Skeletal muscle tissue (tissue), 4 donors: ENCODE results near the gene MSI2. TPM values are rescaled to one million over a fixed set of nuclear protein-coding genes. Genes with fewer than 3 reads are reported as not detected.
A peak's percentile ranks its signal among the peaks of the same experiment; 100 is the strongest.

ENCODE experiments used
- H3K27ac ChIP-seq: one replicate; pipeline ENCODE4 v1.7.0; 2013; ENCODE audit warnings: mild to moderate bottlenecking, low read depth, low read length, inconsistent platforms
- H3K27me3 ChIP-seq, 3 donors: one replicate each; pipeline ENCODE4 v1.7.0; 2013; ENCODE audit warnings: low read length in 3 of 3; ENCODE audit not compliant: control insufficient read depth in 3 of 3, insufficient read depth in 3 of 3
- H3K36me3 ChIP-seq, 3 donors: one replicate each; pipeline ENCODE4 v1.7.0; 2013; ENCODE audit warnings: low read length in 3 of 3; ENCODE audit not compliant: control insufficient read depth in 3 of 3, insufficient read depth in 3 of 3
- H3K4me1 ChIP-seq, 3 donors: one replicate each; pipeline ENCODE4 v1.7.0; 2013; ENCODE audit warnings: low read length in 3 of 3, mild to moderate bottlenecking in 3 of 3; ENCODE audit not compliant: control insufficient read depth in 3 of 3, insufficient read depth in 3 of 3
- H3K4me3 ChIP-seq, 3 donors: one replicate each; pipeline ENCODE4 v1.7.0; 2013; ENCODE audit warnings: low read length in 3 of 3
- H3K9ac ChIP-seq, 3 donors: one replicate each; pipeline ENCODE4 v1.7.0; 2013; ENCODE audit warnings: low read length in 3 of 3, mild to moderate bottlenecking in 3 of 3, moderate library complexity in 2 of 3, low read depth in 1 of 3
- H3K9me3 ChIP-seq, 3 donors: one replicate each; pipeline ENCODE4 v1.7.0; 2013; ENCODE audit warnings: low read length in 3 of 3; ENCODE audit not compliant: control insufficient read depth in 3 of 3
- total RNA-seq: library from RNA; depleted of rRNA; stranded (reverse); fragments of >200 nt; gene quantifications from one replicate; pipeline ENCODE4 v1.2.3, GENCODE V29; 2014
- donor health status: Osteomylitis.

Gene MSI2
- total RNA-seq, 1 donor from 2014 or later: 20.4 TPM

GRCh38 chr17:57549468-57549867, 293.1 kb downstream of the MSI2 start:
- Histone ChIP-seq H3K36me3 (no peaks in the 10 kb centered on the region), H3K27me3 (no peaks in the 10 kb centered on the region), H3K4me1 (peaks cover 25 to 54% (median 42%) of the 10 kb centered on the region in 3 donors), H3K4me3 (no peak overlapping the region), H3K9ac (no peak overlapping the region), H3K27ac (no peak overlapping the region), H3K9me3 (no peaks in the 10 kb centered on the region)

DNA sequence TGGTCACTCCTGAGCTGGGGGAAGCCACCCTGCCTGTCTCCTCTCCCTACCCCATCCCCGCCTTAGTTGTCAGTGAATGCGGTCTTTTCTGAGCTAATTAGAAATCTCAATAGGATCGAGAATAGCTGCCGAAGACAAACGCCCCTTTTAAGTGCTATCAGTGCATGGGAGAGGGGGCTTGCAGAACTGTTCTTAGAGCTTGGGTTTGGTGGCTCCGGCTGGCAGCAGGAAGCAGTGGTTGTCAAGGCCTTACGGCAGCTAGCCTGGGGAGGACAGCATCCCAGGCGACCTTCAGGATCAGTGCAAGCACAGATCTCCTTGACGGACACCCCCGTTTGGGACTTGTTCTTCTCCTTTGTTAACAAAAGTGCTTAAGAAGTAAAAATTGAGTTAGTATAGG, 293.7 kb downstream of the MSI2 start:
- Histone ChIP-seq H3K36me3 (no peaks in the 10 kb centered on the region), H3K9ac (no peak overlapping the region), H3K27me3 (no peaks in the 10 kb centered on the region), H3K4me1 (peaks cover 31 to 55% (median 43%) of the 10 kb centered on the region in 3 donors), H3K9me3 (no peaks in the 10 kb centered on the region), H3K27ac (no peak overlapping the region), H3K4me3 (no peak overlapping the region)

- Histone ChIP-seq H3K9me3 (no peaks in the 10 kb centered on the region), H3K27me3 (no peaks in the 10 kb centered on the region), H3K36me3 (no peaks in the 10 kb centered on the region), H3K27ac (no peak overlapping the region), H3K4me1 (peaks cover 35 to 58% (median 47%) of the 10 kb centered on the region in 3 donors), H3K4me3 (no peak overlapping the region), H3K9ac (no peak overlapping the region)
These were observed 294.5 kb downstream of the MSI2 start for GRCh38 chr17:57550668-57551315.

DNA sequence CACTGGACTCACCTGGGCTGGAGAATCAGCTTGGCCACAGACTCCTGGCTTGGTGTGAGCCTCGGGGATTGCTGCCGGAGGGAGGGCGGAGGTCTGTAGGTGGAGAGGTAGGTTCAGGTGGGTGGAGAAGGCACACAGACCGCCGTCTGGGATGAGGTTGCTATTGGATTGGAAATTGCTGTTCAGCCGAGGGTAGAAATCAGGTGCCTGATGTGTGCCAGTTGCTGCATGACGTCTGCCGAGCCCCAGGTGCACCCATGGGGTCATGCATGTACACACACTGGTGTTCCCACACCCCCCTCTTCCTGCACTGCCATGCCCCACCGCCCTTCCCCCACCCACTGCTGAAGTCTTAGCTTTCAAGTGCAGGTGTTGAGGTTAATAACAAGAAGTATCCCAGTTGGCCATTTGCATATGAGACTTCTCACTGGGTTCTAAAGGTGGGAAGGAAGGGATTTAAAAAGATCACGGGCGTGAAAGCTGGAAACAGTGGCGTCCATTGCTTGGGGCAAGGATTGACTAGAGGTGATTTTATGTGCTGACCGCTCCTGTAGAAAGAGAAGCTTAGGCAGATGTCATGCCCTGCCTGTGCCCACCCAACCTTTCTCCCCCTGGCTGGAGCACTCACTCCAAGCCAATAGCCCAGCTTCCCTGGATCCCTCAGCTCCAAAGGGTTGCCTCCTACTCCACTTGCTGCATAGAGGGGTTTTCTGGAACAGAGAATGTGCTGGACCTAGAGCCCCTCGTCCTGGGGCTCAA, 295.2 kb downstream of the MSI2 start:
- no peaks in the 10 kb centered on the region for H3K36me3 ChIP-seq
- H3K9ac ChIP-seq: peak overlapping the region in 1 of 3 donors; percentile 25
- no peaks in the 10 kb centered on the region for H3K27me3 ChIP-seq
- peaks cover 35 to 61% (median 48%) of the 10 kb centered on the region in 3 donors for H3K4me1 ChIP-seq
- H3K27ac ChIP-seq: no peak overlapping the region
- no peak overlapping the region for H3K4me3 ChIP-seq
- no peaks in the 10 kb centered on the region for H3K9me3 ChIP-seq

- no peak overlapping the region for H3K4me3 ChIP-seq
- H3K27me3 ChIP-seq: no peaks in the 10 kb centered on the region
- H3K9ac ChIP-seq: peak overlapping the region in 1 of 3 donors; percentile 25
- H3K27ac ChIP-seq: no peak overlapping the region
- no peaks in the 10 kb centered on the region for H3K36me3 ChIP-seq
- no peaks in the 10 kb centered on the region for H3K9me3 ChIP-seq
- H3K4me1 ChIP-seq: peaks cover 35 to 60% (median 49%) of the 10 kb centered on the region in 3 donors
These were observed 295.8 kb downstream of the MSI2 start for GRCh38 chr17:57552114-57552624.

DNA sequence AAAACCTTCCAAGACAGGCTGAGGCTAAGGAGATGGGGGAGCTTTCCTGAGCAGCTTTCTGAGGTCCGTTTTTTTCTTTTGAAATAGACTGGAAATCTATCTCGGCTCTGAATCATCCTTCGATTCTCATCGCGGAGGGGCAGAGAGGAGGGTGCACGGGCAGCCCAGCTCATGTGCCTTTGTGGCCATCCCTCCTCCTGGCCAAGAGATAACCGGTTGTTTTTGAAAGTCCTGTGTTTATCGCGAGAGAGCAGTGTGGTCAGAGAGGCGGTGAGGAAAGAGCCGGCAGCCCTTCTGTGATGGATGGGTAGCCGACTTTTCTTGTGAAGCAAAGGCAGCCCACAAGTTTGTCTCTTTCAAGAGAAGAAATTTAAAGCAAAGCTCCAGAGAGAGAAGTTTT, 297.2 kb downstream of the MSI2 start:
- no peaks in the 10 kb centered on the region for H3K36me3 ChIP-seq
- no peak overlapping the region for H3K27ac ChIP-seq
- H3K9me3 ChIP-seq: no peaks in the 10 kb centered on the region
- no peaks in the 10 kb centered on the region for H3K27me3 ChIP-seq
- H3K4me1 ChIP-seq: peaks cover 35 to 63% (median 55%) of the 10 kb centered on the region in 3 donors
- no peak overlapping the region for H3K4me3 ChIP-seq
- H3K9ac ChIP-seq: no peak overlapping the region

DNA sequence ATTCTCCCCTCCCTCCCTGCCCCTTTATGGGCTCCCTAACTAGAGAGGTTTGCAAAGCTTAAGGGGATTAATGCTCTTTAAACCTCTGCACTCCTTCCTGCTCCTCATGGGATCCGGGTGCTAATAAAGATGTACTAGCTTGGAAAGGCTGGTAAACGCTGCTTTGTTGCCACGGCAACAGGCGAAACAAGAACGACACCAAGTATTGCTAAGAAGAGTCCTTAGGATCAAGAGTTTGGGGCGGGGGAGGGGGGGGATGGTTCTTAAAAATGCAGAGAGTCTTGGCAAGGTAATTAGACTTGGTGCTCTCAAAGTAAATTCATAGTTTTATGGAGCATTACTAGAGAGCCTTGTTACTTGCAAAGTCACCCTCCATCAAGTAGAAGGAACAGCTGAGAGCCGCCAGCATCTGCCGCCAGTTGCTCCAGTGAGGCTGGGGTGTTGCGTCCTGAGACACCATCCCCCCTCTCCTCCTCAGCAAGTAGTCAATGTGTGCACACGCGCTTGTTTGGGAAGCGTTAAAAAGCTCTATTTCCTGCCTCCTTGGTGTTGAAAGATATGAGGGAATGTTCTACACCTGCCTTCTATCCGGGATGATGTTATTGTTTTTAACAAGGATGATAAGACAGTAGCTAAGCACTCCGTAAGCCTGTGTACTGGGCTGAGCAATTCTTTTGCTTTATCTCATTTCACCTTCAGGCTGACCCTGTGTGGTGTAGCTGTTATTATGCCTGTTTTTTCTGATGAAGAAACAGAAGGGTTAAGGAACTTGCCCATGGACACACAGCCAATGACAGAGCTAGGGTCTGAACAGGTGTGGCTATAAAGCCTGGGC, 297.9 kb downstream of the MSI2 start:
- no peak overlapping the region for H3K4me3 ChIP-seq
- peaks cover 34 to 67% (median 56%) of the 10 kb centered on the region in 3 donors for H3K4me1 ChIP-seq
- no peaks in the 10 kb centered on the region for H3K36me3 ChIP-seq
- no peak overlapping the region for H3K9ac ChIP-seq
- H3K27ac ChIP-seq: no peak overlapping the region
- no peaks in the 10 kb centered on the region for H3K27me3 ChIP-seq
- H3K9me3 ChIP-seq: no peaks in the 10 kb centered on the region

DNA sequence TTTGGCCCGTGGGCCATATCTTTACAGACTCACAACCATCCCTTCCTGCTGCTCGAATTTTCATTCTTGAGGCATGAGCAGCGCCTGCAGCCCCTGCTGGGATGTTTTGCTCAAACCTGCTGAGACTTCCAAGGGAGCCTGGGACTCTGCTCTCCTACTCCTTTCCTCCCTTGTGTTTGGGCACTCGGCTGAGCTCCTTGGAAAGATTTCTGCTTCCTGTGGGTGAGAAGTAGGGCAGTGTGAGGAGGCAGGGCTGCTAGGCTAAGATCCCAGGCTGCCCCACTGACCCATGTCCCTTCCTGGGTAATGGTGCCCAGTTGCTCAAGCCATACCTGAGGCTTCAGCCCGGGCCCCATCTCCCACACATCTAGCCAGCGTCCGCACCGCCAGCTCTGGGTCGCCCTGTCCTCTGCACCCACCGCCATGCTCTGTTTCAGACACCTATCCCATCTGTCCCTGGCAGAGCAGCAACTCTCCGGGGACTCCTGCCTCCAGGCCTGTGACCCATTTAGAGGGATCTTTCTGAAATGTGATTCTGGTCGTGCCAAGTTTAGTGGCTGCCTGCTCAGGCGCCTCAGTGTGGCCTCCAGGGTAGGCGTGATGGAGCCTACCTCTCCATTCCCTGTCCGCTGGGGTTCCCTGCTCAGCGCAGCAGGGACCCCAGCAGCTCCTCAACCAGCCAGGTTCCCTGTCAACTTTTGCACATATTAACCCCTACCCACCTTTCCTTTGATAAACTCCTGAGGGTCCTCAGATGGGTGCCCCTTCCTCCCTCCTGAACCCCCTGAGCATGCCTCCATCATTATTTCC, 298.7 kb downstream of the MSI2 start:
- H3K27ac ChIP-seq: no peak overlapping the region
- no peaks in the 10 kb centered on the region for H3K36me3 ChIP-seq
- H3K4me3 ChIP-seq: no peak overlapping the region
- H3K27me3 ChIP-seq: no peaks in the 10 kb centered on the region
- H3K9me3 ChIP-seq: no peaks in the 10 kb centered on the region
- H3K4me1 ChIP-seq: peaks cover 34 to 72% (median 57%) of the 10 kb centered on the region in 3 donors
- peak overlapping the region in 1 of 3 donors; percentile 8 for H3K9ac ChIP-seq

DNA sequence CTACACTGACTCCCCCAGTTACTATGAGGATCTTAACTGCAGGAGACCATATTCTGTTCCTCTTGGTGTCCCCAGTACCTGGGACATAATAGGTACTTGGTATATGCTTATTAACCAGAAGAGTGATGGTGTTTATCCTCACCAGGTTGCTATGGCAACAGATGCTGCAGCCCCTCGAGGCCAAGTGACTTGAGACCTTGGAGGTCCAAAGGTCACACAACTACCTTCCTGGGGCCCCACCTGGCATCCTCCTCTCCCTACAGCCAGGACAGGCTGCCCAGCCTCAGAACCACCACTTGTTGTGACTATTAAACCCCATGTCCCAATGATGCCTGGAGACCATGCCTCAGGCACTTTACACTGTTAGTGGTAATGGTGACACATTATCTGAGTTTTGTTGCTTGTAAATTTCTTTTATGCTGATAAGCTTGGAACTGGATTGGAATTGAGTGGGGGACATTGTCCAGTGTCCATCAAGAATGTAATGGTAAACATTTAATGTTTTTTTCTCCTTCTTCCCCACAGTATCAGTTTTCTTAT, 299.4 kb downstream of the MSI2 start:
- peaks cover 32 to 72% (median 57%) of the 10 kb centered on the region in 3 donors for H3K4me1 ChIP-seq
- H3K4me3 ChIP-seq: no peak overlapping the region
- H3K27ac ChIP-seq: no peak overlapping the region
- no peaks in the 10 kb centered on the region for H3K36me3 ChIP-seq
- H3K9ac ChIP-seq: no peak overlapping the region
- H3K27me3 ChIP-seq: no peaks in the 10 kb centered on the region
- H3K9me3 ChIP-seq: no peaks in the 10 kb centered on the region
